CD14-positive monocyte (primary cell): ENCODE measurements around the gene NAA38. TPM values are rescaled to one million over a fixed set of nuclear protein-coding genes. Genes with fewer than 3 reads are reported as not detected.

Experiments
- DNase-seq, 3 donors: peaks; one replicate each; pipeline ENCODE4 v3.0.0-alpha.2; 2011 to 2022
- H2AFZ ChIP-seq: 2 replicates; pipeline ENCODE4 v1.6.0; 2012; ENCODE audit warnings: mild to moderate bottlenecking, low read depth, low read length, inconsistent platforms; ENCODE audit not compliant: insufficient read depth, poor library complexity, severe bottlenecking
- H3K27ac ChIP-seq, 2 donors: 1 replicate in 1 of 2; 2 replicates in 1 of 2; pipeline ENCODE4 v1.5.1; 2012 to 2013; ENCODE audit warnings: low read length in 2 of 2, control low read depth in 1 of 2, inconsistent platforms in 1 of 2, low read depth in 1 of 2, mild to moderate bottlenecking in 1 of 2
- H3K27me3 ChIP-seq, 2 donors: one replicate each; pipeline versions ENCODE4 v1.6.0 to v1.6.1; 2011 to 2013; ENCODE audit warnings: low read length in 2 of 2; ENCODE audit not compliant: control insufficient read depth in 2 of 2, insufficient read depth in 2 of 2
- H3K36me3 ChIP-seq, 2 donors: replicated peaks in 1 of 2; 1 replicate in 1 of 2; 2 replicates in 1 of 2; pipeline versions ENCODE4 v1.5.1 to v1.6.1; 2012 to 2013; ENCODE audit warnings: low read length in 2 of 2, control low read depth in 1 of 2, inconsistent platforms in 1 of 2, mild to moderate bottlenecking in 1 of 2; ENCODE audit not compliant: insufficient read depth in 2 of 2, control insufficient read depth in 1 of 2
- H3K4me1 ChIP-seq, 2 donors: 1 replicate in 1 of 2; 2 replicates in 1 of 2; pipeline versions ENCODE4 v1.5.1 to v1.6.1; 2012 to 2013; ENCODE audit warnings: low read length in 2 of 2, control low read depth in 1 of 2, inconsistent platforms in 1 of 2, mild to moderate bottlenecking in 1 of 2, moderate library complexity in 1 of 2; ENCODE audit not compliant: insufficient read depth in 2 of 2, control insufficient read depth in 1 of 2
- H3K4me2 ChIP-seq: replicated peaks from 2 replicates; pipeline ENCODE3; 2012; ENCODE audit warnings: low read length, moderate library complexity, mild to moderate bottlenecking; ENCODE audit not compliant: poor library complexity, severe bottlenecking; ENCODE audit errors: extremely low read depth
- H3K4me3 ChIP-seq, 3 experiments: fragments of 200-600 bp in 1 of 3; sonication (generic) in 1 of 3; replicated peaks in 1 of 3; 1 replicate in 2 of 3; 2 replicates in 1 of 3; pipeline ENCODE4 v1.5.1; 2011 to 2013; ENCODE audit warnings: low read length in 3 of 3, mild to moderate bottlenecking in 3 of 3, control low read depth in 2 of 3, low read depth in 2 of 3, inconsistent platforms in 1 of 3, moderate library complexity in 1 of 3
- H3K79me2 ChIP-seq: 2 replicates; pipeline ENCODE4 v1.6.0; 2012; ENCODE audit warnings: mild to moderate bottlenecking, control low read depth, inconsistent platforms, low read length, moderate library complexity; ENCODE audit not compliant: insufficient read depth
- H3K9ac ChIP-seq: 2 replicates; pipeline ENCODE4 v1.6.0; 2017; ENCODE audit warnings: low read length, mild to moderate bottlenecking; ENCODE audit not compliant: insufficient read depth, poor library complexity, severe bottlenecking
- H3K9me3 ChIP-seq, 2 donors: replicated peaks in 1 of 2; 1 replicate in 1 of 2; 2 replicates in 1 of 2; pipeline versions ENCODE4 v1.5.1 to v1.6.1; 2012 to 2013; ENCODE audit warnings: low read length in 2 of 2, control low read depth in 1 of 2; ENCODE audit not compliant: control insufficient read depth in 1 of 2, insufficient read depth in 1 of 2
- H4K20me1 ChIP-seq: 2 replicates; pipeline ENCODE4 v1.6.0; 2012; ENCODE audit warnings: mild to moderate bottlenecking, low read length, control low read depth, moderate library complexity; ENCODE audit not compliant: insufficient read depth
- H3K27ac Mint-ChIP-seq, 7 donors: one replicate each; pipeline ENCODE4 v1.8.0; 2020; ENCODE audit warnings: mild to moderate bottlenecking in 7 of 7, mixed read lengths in 7 of 7, moderate library complexity in 6 of 7, inconsistent platforms in 2 of 7
- H3K27me3 Mint-ChIP-seq, 3 donors: one replicate each; pipeline ENCODE4 v1.8.0; 2021 to 2022; ENCODE audit warnings: low read depth in 3 of 3, mild to moderate bottlenecking in 3 of 3, mixed read lengths in 3 of 3, moderate library complexity in 3 of 3, inconsistent platforms in 1 of 3
- H3K36me3 Mint-ChIP-seq, 2 donors: one replicate each; pipeline ENCODE4 v1.8.0; 2020; ENCODE audit warnings: mixed read lengths in 2 of 2, inconsistent platforms in 1 of 2, mild to moderate bottlenecking in 1 of 2
- H3K4me1 Mint-ChIP-seq: one replicate; pipeline ENCODE4 v1.8.0; 2020; ENCODE audit warnings: mild to moderate bottlenecking, mixed read lengths
- H3K4me3 Mint-ChIP-seq, 2 donors: one replicate each; pipeline ENCODE4 v1.8.0; 2020; ENCODE audit warnings: mild to moderate bottlenecking in 2 of 2, mixed read lengths in 2 of 2, moderate library complexity in 1 of 2
- H3K9me3 Mint-ChIP-seq, 7 donors: one replicate each; pipeline ENCODE4 v1.8.0; 2020 to 2022; ENCODE audit warnings: mixed read lengths in 7 of 7, mild to moderate bottlenecking in 6 of 7, moderate library complexity in 6 of 7, inconsistent platforms in 2 of 7
- CTCF ChIP-seq: fragments of 200-600 bp; IDR thresholded peaks from one replicate; pipeline ENCODE4 v1.8.0; 2022; ENCODE audit warnings: antibody characterized with exemption, mild to moderate bottlenecking
- WGBS: methylation state at CpG from one replicate; pipeline ENCODE4 v1.1.5; 2013; ENCODE audit warnings: missing lambda C conversion rate; ENCODE audit not compliant: insufficient coverage; 5-methylcytosine and 5-hydroxymethylcytosine counted together
- intact Hi-C, 2 donors: fragments of 100-400 bp; cut with micrococcal nuclease; formaldehyde crosslinking; loops; one replicate each; pipeline versions ENCODE4 v1.15.0 to v1.15.1; 2023
- polyA plus RNA-seq, 3 donors: library from polyadenylated mRNA; depleted of rRNA in 1 of 3; unstranded in 2 of 3; stranded (reverse) in 1 of 3; fragments of 300-500 nt in 2 of 3; fragments of >200 nt in 1 of 3; fragmentation: Illumina TruSeq in 2 of 3; gene quantifications; 1 replicate in 2 of 3; 2 replicates in 1 of 3; pipeline ENCODE4 v1.2.3, GENCODE V29; 2012 to 2021

NAA38 gene
- polyA plus RNA-seq, 3 donors: 63.8 to 197 (median 148) TPM

GRCh38 chr17:7889166-7889955, 32.0 kb upstream of the NAA38 start:
- H3K79me2 ChIP-seq: peaks cover 81% of the 10 kb centered on the region
- no peaks in the 10 kb centered on the region for H3K9me3 ChIP-seq
- peak overlapping the region; percentile 17 to 82 for H3K27ac ChIP-seq
- H3K36me3 ChIP-seq: peaks cover 24 to 41% of the 10 kb centered on the region in 2 donors
- no peaks in the 10 kb centered on the region for H3K27me3 ChIP-seq
- intact Hi-C loops: no loop called here
- no peaks in the 10 kb centered on the region for H3K9me3 Mint-ChIP-seq
- H3K4me3 ChIP-seq: peak overlapping the region in 1 of 3 experiments; percentile 98
- peaks cover 13% of the 10 kb centered on the region for H4K20me1 ChIP-seq
- peaks cover 8% of the 10 kb centered on the region for H3K4me1 Mint-ChIP-seq
- peaks cover 33 to 41% of the 10 kb centered on the region in 2 donors for H3K36me3 Mint-ChIP-seq
- peak overlapping the region; percentile 25 for H3K9ac ChIP-seq
- H2AFZ ChIP-seq: peak overlapping the region; percentile 24
- H3K27me3 Mint-ChIP-seq: peaks cover 0 to 1% (median 1%) of the 10 kb centered on the region in 3 donors
- no peak overlapping the region for H3K4me3 Mint-ChIP-seq
- 34% methylated on average over 4 of the region's 11 CpGs for WGBS
- peak overlapping the region in 4 of 7 donors; percentile 37 to 92 (median 78) for H3K27ac Mint-ChIP-seq
- peak; percentile 41 for TF ChIP-seq CTCF
- peak; percentile 84 to 92 (median 88) for DNase-seq
- peak overlapping the region; percentile 99 for H3K4me2 ChIP-seq
- H3K4me1 ChIP-seq: peaks cover 53 to 59% of the 10 kb centered on the region in 2 donors

- DNase-seq: no peak
- Histone ChIP-seq H3K9ac (peak within 1 kb of the TSS; percentile 73), H3K4me3 (peak within 1 kb of the TSS; percentile 48 to 98 (median 89)), H3K4me1 (peaks cover 58 to 65% of the 10 kb centered on the region in 2 donors), H3K27me3 (no peaks in the 10 kb centered on the region), H3K79me2 (peaks cover 84% of the 10 kb centered on the region), H3K36me3 (peaks cover 14 to 30% of the 10 kb centered on the region in 2 donors), H3K9me3 (no peaks in the 10 kb centered on the region), H4K20me1 (peaks cover 13% of the 10 kb centered on the region), H3K4me2 (peak within 1 kb of the TSS; percentile 99), H2AFZ (peak within 1 kb of the TSS; percentile 97), H3K27ac (peak within 1 kb of the TSS; percentile 79 to 82)
- H3K36me3 Mint-ChIP-seq: peaks cover 23 to 31% of the 10 kb centered on the region in 2 donors
- no peaks in the 10 kb centered on the region for H3K9me3 Mint-ChIP-seq
- peaks cover 0 to 1% (median 1%) of the 10 kb centered on the region in 3 donors for H3K27me3 Mint-ChIP-seq
- TF ChIP-seq CTCF: no peak
- H3K4me3 Mint-ChIP-seq: no peak within 1 kb of the TSS
- 59% methylated on average over 14 of the region's 18 CpGs for WGBS
- H3K4me1 Mint-ChIP-seq: peaks cover 13% of the 10 kb centered on the region
- peak within 1 kb of the TSS in 3 of 7 donors; percentile 68 to 92 (median 87) for H3K27ac Mint-ChIP-seq
- intact Hi-C loops: no loop called here
Observed at GRCh38 chr17:7888184-7888920, 31.0 kb upstream of the NAA38 start, which contains the start of gene CHD3. Gene CHD3 (plus strand): TSS chr17:7888789. CDS start chr17:7889001, 212 bp downstream.
